HepG2 (cell line): ENCODE measurements around the gene FIBP. TPM values are rescaled to one million over a fixed set of nuclear protein-coding genes. Genes with fewer than 3 reads are reported as not detected.

Experiments used
- ATAD3A ChIP-seq: sonication (generic); formaldehyde crosslinking; IDR thresholded peaks from 2 replicates; pipeline ENCODE4 v1.4.0; 2020; ENCODE audit warnings: missing genetic modification reagents
- DZIP1 ChIP-seq: sonication (generic); formaldehyde crosslinking; IDR thresholded peaks from 2 replicates; pipeline ENCODE4 v1.5.0; 2020; ENCODE audit warnings: mild to moderate bottlenecking, missing genetic modification reagents
- FOXO4 ChIP-seq: sonication (generic); formaldehyde crosslinking; conservative IDR thresholded peaks from 2 replicates; pipeline ENCODE4 v1.8.1; 2023; ENCODE audit warnings: missing genetic modification reagents
- GZF1 ChIP-seq: sonication (generic); formaldehyde crosslinking; IDR thresholded peaks from 2 replicates; pipeline ENCODE4 v1.5.1; 2020; ENCODE audit warnings: mild to moderate bottlenecking, missing genetic modification reagents
- HNRNPK ChIP-seq: fragments of 200-400 bp; formaldehyde crosslinking; IDR thresholded peaks from 2 replicates; pipeline ENCODE4 v1.6.1; 2018; ENCODE audit warnings: low read length, low read depth, moderate library complexity, mild to moderate bottlenecking; ENCODE audit not compliant: poor library complexity, severe bottlenecking
- RCOR2 ChIP-seq: IDR thresholded peaks from 2 replicates; pipeline ENCODE4 v1.6.1; 2016; ENCODE audit warnings: missing biosample characterization, missing genetic modification reagents
- SOX13 ChIP-seq, 3 experiments: fragments of 450-650 bp in 1 of 3; sonication (generic) in 1 of 3; formaldehyde crosslinking in 1 of 3; IDR thresholded peaks in 2 of 3; conservative IDR thresholded peaks in 1 of 3; 2 replicates each; pipeline versions ENCODE4 v1.5.0 to v1.6.1; 2016 to 2020; ENCODE audit warnings: antibody characterized with exemption in 1 of 3, mild to moderate bottlenecking in 1 of 3, missing compliant biosample characterization in 1 of 3, missing genetic modification reagents in 1 of 3, moderate library complexity in 1 of 3
- SP140L ChIP-seq: sonication (generic); formaldehyde crosslinking; IDR thresholded peaks from 2 replicates; pipeline ENCODE4 v1.4.0; 2020; ENCODE audit warnings: missing genetic modification reagents, borderline replicate concordance
- ZNF180 ChIP-seq: sonication (generic); formaldehyde crosslinking; IDR thresholded peaks from 2 replicates; pipeline ENCODE4 v1.4.0; 2020; ENCODE audit warnings: low read depth, missing genetic modification reagents, borderline replicate concordance
- ZNF674 ChIP-seq: sonication (generic); formaldehyde crosslinking; IDR thresholded peaks from 2 replicates; pipeline ENCODE4 v1.5.0; 2020; ENCODE audit warnings: low read depth, mild to moderate bottlenecking, missing genetic modification reagents
- ZNF749 ChIP-seq: sonication (generic); formaldehyde crosslinking; IDR thresholded peaks from 2 replicates; pipeline ENCODE4 v1.8.0; 2022; ENCODE audit warnings: mild to moderate bottlenecking, missing genetic modification reagents, moderate library complexity, borderline replicate concordance
- ZNF761 ChIP-seq: sonication (generic); formaldehyde crosslinking; conservative IDR thresholded peaks from 2 replicates; pipeline ENCODE4 v1.4.0; 2020; ENCODE audit warnings: mild to moderate bottlenecking, missing genetic modification reagents
- ZNF781 ChIP-seq: sonication (generic); formaldehyde crosslinking; IDR thresholded peaks from 2 replicates; pipeline ENCODE4 v1.5.1; 2020; ENCODE audit warnings: borderline replicate concordance, mild to moderate bottlenecking, missing genetic modification reagents; ENCODE audit errors: not compliant biosample characterization
- ZSCAN30 ChIP-seq: sonication (generic); formaldehyde crosslinking; IDR thresholded peaks from 2 replicates; pipeline ENCODE4 v1.5.0; 2020; ENCODE audit warnings: mild to moderate bottlenecking, missing genetic modification reagents
- polyA plus RNA-seq, 8 experiments: library from polyadenylated mRNA; depleted of rRNA in 3 of 8; stranded (reverse) in 7 of 8; unstranded in 1 of 8; fragments of >200 nt; fragmentation: Illumina TruSeq in 4 of 8; extraction: Trizol in 4 of 8; gene quantifications; 2 replicates each; pipeline versions ENCODE4 v1.2.1 to v1.2.3, GENCODE V29; 2011 to 2016; ENCODE audit warnings: low read depth in 4 of 8, missing spikeins in 1 of 8, mixed read lengths in 1 of 8; ENCODE audit not compliant: insufficient read depth in 1 of 8
- total RNA-seq, 5 experiments: library from RNA; depleted of rRNA; stranded (reverse); fragments of >200 nt; fragmentation: Illumina TruSeq; extraction: Trizol; gene quantifications; 2 replicates each; pipeline ENCODE4 v1.2.3, GENCODE V29; 2016; ENCODE audit warnings: low read depth in 1 of 5
- TF ChIP-seq, protein P1 (sequence below): sonication (generic); formaldehyde crosslinking; IDR thresholded peaks from 2 replicates; pipeline ENCODE4 v1.4.0; 2020; ENCODE audit warnings: missing genetic modification reagents

Gene FIBP
- total and polyA plus RNA-seq, 2 of the 13 experiments (the other 11 are each of a cell fraction or from before 2014, with no cell fraction given): 42.9 to 62.1 TPM

DNA sequence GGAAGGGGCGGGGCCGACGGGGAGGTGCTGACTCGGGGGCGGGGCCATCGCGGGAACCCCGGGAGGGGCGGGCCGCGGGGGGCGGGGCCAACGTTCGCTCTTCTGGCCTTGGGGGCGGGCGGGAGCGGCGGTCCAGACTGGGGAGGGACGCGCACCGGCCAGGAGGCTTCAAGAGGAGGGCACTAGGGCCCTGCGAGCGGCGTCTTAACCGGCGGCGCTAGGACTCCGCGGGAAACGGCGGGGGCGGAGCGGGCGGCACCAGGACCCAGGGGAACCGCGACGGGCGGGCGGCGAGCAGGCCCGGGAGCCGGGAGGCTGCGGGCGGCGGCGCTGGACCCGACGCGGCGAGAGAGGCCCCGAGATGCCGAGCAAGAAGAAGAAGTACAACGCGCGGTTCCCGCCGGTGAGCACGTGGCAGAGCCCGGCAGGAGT lies 30.9 kb upstream of the FIBP start, which contains the start of gene DRAP1 (continued):
- TF ChIP-seq DZIP1 (no peak), SOX13 (IDR thresholded peaks at IDR 0.05) (0 out of 2 replicates have a peak, but pooled peaks have one; percentile 16), SOX13 (CRISPR knock-in tag; conservative IDR thresholded peaks at IDR 0.05 in 1 of 2, IDR thresholded peaks at IDR 0.05 in 1 of 2) (peak in 1 of 2 experiments; percentile 71; a peak in 2 of 4 replicates), GZF1 (CRISPR knock-in tag) (no peak), ZNF781 (no peak), ZNF749 (CRISPR knock-in tag) (peak; percentile 81; the same call in 1 of the 2 replicates), HNRNPK (peak; percentile 69), ZNF761 (CRISPR knock-in tag) (peak; percentile 57; the same call in 1 of the 2 replicates), ATAD3A (no peak), ZNF180 (CRISPR knock-in tag) (no peak), RCOR2 (CRISPR knock-in tag) (no peak), SP140L (CRISPR knock-in tag) (no peak), ZSCAN30 (peak; percentile 41; the same call in 1 of the 2 replicates), ZNF674 (CRISPR knock-in tag) (no peak), FOXO4 (CRISPR knock-in tag) (0 out of 2 replicates have a peak, but pooled peaks have one; percentile 7)
- TF ChIP-seq, protein P1, sequence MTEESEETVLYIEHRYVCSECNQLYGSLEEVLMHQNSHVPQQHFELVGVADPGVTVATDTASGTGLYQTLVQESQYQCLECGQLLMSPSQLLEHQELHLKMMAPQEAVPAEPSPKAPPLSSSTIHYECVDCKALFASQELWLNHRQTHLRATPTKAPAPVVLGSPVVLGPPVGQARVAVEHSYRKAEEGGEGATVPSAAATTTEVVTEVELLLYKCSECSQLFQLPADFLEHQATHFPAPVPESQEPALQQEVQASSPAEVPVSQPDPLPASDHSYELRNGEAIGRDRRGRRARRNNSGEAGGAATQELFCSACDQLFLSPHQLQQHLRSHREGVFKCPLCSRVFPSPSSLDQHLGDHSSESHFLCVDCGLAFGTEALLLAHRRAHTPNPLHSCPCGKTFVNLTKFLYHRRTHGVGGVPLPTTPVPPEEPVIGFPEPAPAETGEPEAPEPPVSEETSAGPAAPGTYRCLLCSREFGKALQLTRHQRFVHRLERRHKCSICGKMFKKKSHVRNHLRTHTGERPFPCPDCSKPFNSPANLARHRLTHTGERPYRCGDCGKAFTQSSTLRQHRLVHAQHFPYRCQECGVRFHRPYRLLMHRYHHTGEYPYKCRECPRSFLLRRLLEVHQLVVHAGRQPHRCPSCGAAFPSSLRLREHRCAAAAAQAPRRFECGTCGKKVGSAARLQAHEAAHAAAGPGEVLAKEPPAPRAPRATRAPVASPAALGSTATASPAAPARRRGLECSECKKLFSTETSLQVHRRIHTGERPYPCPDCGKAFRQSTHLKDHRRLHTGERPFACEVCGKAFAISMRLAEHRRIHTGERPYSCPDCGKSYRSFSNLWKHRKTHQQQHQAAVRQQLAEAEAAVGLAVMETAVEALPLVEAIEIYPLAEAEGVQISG (CRISPR knock-in tag): peak; percentile 92
